ENCODE results near the gene FHIT.

DNA sequence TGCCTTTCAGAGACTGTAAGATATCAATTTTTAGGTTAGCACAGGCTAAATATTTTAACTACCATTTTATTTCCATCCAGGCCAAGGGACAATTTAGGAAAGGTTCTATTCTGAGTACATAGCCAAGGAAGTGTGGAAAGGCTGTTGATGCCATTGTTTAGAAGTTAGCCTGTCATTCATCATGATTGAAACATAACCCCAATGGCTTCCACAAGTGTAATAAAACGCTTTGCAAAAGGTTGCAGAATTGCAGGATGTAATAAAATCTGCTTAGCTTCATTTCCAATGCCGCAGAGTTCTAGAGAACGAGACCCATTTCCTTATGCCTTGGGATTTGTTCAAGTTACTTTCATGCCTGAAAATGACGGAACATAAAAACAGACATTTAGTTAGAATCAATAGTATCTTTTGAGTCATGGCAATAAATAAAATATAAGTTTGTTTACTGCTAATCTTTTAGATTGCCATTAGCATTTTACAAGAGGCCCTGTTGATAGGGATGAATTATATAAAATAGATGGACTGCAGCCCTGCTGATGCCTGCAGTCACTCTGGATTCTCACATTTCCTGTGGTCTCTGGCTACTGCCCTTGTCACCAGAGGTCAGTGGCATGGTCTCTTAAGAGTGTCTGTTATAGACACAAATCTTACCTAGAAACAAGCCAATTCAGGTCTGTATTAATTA is 1523.2 kb downstream of the FHIT start:
- TF ChIP-seq POLR2A (IDR thresholded peaks at IDR 0.05): no peak
- TF ChIP-seq, protein P1, sequence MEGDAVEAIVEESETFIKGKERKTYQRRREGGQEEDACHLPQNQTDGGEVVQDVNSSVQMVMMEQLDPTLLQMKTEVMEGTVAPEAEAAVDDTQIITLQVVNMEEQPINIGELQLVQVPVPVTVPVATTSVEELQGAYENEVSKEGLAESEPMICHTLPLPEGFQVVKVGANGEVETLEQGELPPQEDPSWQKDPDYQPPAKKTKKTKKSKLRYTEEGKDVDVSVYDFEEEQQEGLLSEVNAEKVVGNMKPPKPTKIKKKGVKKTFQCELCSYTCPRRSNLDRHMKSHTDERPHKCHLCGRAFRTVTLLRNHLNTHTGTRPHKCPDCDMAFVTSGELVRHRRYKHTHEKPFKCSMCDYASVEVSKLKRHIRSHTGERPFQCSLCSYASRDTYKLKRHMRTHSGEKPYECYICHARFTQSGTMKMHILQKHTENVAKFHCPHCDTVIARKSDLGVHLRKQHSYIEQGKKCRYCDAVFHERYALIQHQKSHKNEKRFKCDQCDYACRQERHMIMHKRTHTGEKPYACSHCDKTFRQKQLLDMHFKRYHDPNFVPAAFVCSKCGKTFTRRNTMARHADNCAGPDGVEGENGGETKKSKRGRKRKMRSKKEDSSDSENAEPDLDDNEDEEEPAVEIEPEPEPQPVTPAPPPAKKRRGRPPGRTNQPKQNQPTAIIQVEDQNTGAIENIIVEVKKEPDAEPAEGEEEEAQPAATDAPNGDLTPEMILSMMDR (IDR thresholded peaks at IDR 0.05): no peak
